ENCODE results near the gene LRRC3.
"Not testable (repeated sequence)": the region's sequence is repeated elsewhere in the genome, so short reads cannot be mapped to it uniquely, and the experiment has no call there.

Gene LRRC3

GRCh38 chr21:44454747-44455523 lies at the start of gene LRRC3:
Gene LRRC3 (plus strand): TSS chr21:44455510. CDS start chr21:44456645, 1,135 bp downstream.
- peak; percentile 76 for DNase-seq

- DNase-seq, result no peak
Measured at GRCh38 chr21:44405948-44406872, 49.1 kb upstream of the LRRC3 start.

GRCh38 chr21:44406953-44407352 lies 48.4 kb upstream of the LRRC3 start:
- no peak for DNase-seq

GRCh38 chr21:44407493-44407892 lies 47.8 kb upstream of the LRRC3 start:
- DNase-seq, result no peak

- no peak for DNase-seq
Measured at GRCh38 chr21:44408226-44408625, 47.1 kb upstream of the LRRC3 start.

GRCh38 chr21:44413566-44414290 lies 41.6 kb upstream of the LRRC3 start:
- DNase-seq, result no peak

- DNase-seq, result peak; percentile 5
Measured at GRCh38 chr21:44414291-44415072, 40.8 kb upstream of the LRRC3 start.

- peak; percentile 4 for DNase-seq
Measured at GRCh38 chr21:44415073-44416025, 40.0 kb upstream of the LRRC3 start.

GRCh38 chr21:44416193-44416592 lies 39.1 kb upstream of the LRRC3 start:
- peak; percentile 6 for DNase-seq

- not testable (repeated sequence) for DNase-seq
Measured at GRCh38 chr21:44417621-44418107, 37.6 kb upstream of the LRRC3 start.

- DNase-seq, result no peak
Measured at GRCh38 chr21:44418108-44418875, 37.0 kb upstream of the LRRC3 start.

- no peak for DNase-seq
Measured at GRCh38 chr21:44418876-44419230, 36.5 kb upstream of the LRRC3 start.

GRCh38 chr21:44419679-44420078 lies 35.6 kb upstream of the LRRC3 start:
- DNase-seq, result no peak

GRCh38 chr21:44420416-44421205 lies 34.7 kb upstream of the LRRC3 start:
- no peak for DNase-seq

GRCh38 chr21:44421901-44422840 lies 33.1 kb upstream of the LRRC3 start:
- DNase-seq, result no peak

- peak; percentile 5 for DNase-seq
Measured at GRCh38 chr21:44423312-44423821, 31.9 kb upstream of the LRRC3 start.

GRCh38 chr21:44423941-44424607 lies 31.2 kb upstream of the LRRC3 start:
- no peak for DNase-seq

Data from activated T-cell treated with anti-CD3 and anti-CD28 coated beads, Interleukin-2, amount 50 U/mL, for 1 hour (primary cell).